Hematopoietic multipotent progenitor cell (in vitro differentiated cells): ENCODE data around the gene MAFF. TPM values are rescaled to one million over a fixed set of nuclear protein-coding genes. Genes with fewer than 3 reads are reported as not detected.
"Not testable (repeated sequence)": the region's sequence is repeated elsewhere in the genome, so short reads cannot be mapped to it uniquely, and the experiment has no call there.

ENCODE experiments used
- DNase-seq, 3 donors: peaks; one replicate each; pipeline ENCODE4 v3.0.0-alpha.2; 2011 to 2015; ENCODE audit warnings: low read depth in 2 of 3, low spot score in 2 of 3
- total RNA-seq: library from RNA; depleted of rRNA; stranded (reverse); fragments of >200 nt; gene quantifications from one replicate; pipeline ENCODE4 v1.2.3, GENCODE V29; 2012

Gene MAFF
- total RNA-seq: 92.4 TPM

GRCh38 chr22:38201711-38202436 is at the start of gene MAFF:
Gene MAFF (plus strand): TSS chr22:38201994. CDS start chr22:38213854, 11,860 bp downstream.
- peak; percentile 60 to 91 (median 89) for DNase-seq

GRCh38 chr22:38153821-38154562 is 47.8 kb upstream of the MAFF start:
- DNase-seq: no peak

GRCh38 chr22:38154563-38154915 is 47.3 kb upstream of the MAFF start:
- DNase-seq: not testable (repeated sequence)

GRCh38 chr22:38155703-38156102 is 46.1 kb upstream of the MAFF start:
- no peak for DNase-seq

GRCh38 chr22:38162881-38163843 is 38.6 kb upstream of the MAFF start:
- no peak for DNase-seq

GRCh38 chr22:38163844-38164550 is 37.8 kb upstream of the MAFF start:
- no peak for DNase-seq

GRCh38 chr22:38164551-38164918 is 37.3 kb upstream of the MAFF start:
- no peak for DNase-seq

- DNase-seq: no peak
These were observed 35.7 kb upstream of the MAFF start for GRCh38 chr22:38165922-38166593.

GRCh38 chr22:38167988-38168407 is 33.8 kb upstream of the MAFF start:
- DNase-seq: no peak

- DNase-seq: no peak
These were observed 32.7 kb upstream of the MAFF start for GRCh38 chr22:38169116-38169515.

- DNase-seq: no peak
These were observed 31.3 kb upstream of the MAFF start for GRCh38 chr22:38170469-38170868.

GRCh38 chr22:38171927-38172831 is 29.6 kb upstream of the MAFF start:
- DNase-seq: peak in 2 of 3 donors; percentile 51 to 60

- DNase-seq: peak in 2 of 3 donors; percentile 93 to 95
These were observed 28.8 kb upstream of the MAFF start for GRCh38 chr22:38172832-38173640.

- no peak for DNase-seq
These were observed 28.2 kb upstream of the MAFF start for GRCh38 chr22:38173641-38173906.

GRCh38 chr22:38174626-38175025 is 27.2 kb upstream of the MAFF start:
- no peak for DNase-seq

GRCh38 chr22:38175206-38176118 is 26.3 kb upstream of the MAFF start:
- peak in 1 of 3 donors; percentile 33 for DNase-seq

GRCh38 chr22:38176170-38176741 is 25.5 kb upstream of the MAFF start:
- DNase-seq: peak in 2 of 3 donors; percentile 90 to 94
